Measurements from ENCODE around the gene AQR.

AQR gene

GRCh38 chr15:34879107-34879506, 90.4 kb downstream of the AQR start:
- no peak for TF ChIP-seq POLR2AphosphoS5 (IDR thresholded peaks at IDR 0.05; ENCODE audit: low read depth, low read length)
- TF ChIP-seq FOXP2 (optimal IDR thresholded peaks at IDR 0.05; ENCODE audit: borderline replicate concordance, extremely low read depth, extremely low read length, insufficient read depth): no peak
- no peak for TF ChIP-seq SIN3A (IDR thresholded peaks at IDR 0.05; ENCODE audit: borderline replicate concordance, insufficient read depth, low read length)
- no peak for TF ChIP-seq TAF1 (IDR thresholded peaks at IDR 0.05; ENCODE audit: borderline replicate concordance, insufficient read depth, low read length)
- no peak for TF ChIP-seq REST (IDR thresholded peaks at IDR 0.05; ENCODE audit: insufficient read depth in 1 of 2, low read depth in 2 of 2, low read length in 2 of 2)

- TF ChIP-seq TAF1 (IDR thresholded peaks at IDR 0.05; ENCODE audit: borderline replicate concordance, insufficient read depth, low read length) (no peak), FOXP2 (optimal IDR thresholded peaks at IDR 0.05; ENCODE audit: borderline replicate concordance, extremely low read depth, extremely low read length, insufficient read depth) (no peak), SIN3A (IDR thresholded peaks at IDR 0.05; ENCODE audit: borderline replicate concordance, insufficient read depth, low read length) (no peak), REST (IDR thresholded peaks at IDR 0.05; ENCODE audit: insufficient read depth in 1 of 2, low read depth in 2 of 2, low read length in 2 of 2) (no peak), POLR2AphosphoS5 (IDR thresholded peaks at IDR 0.05; ENCODE audit: low read depth, low read length) (no peak)
Measured at GRCh38 chr15:34876640-34877039, 92.9 kb downstream of the AQR start.

- no peak for TF ChIP-seq FOXP2 (optimal IDR thresholded peaks at IDR 0.05; ENCODE audit: borderline replicate concordance, extremely low read depth, extremely low read length, insufficient read depth)
- no peak for TF ChIP-seq POLR2AphosphoS5 (IDR thresholded peaks at IDR 0.05; ENCODE audit: low read depth, low read length)
- no peak for TF ChIP-seq TAF1 (IDR thresholded peaks at IDR 0.05; ENCODE audit: borderline replicate concordance, insufficient read depth, low read length)
- no peak for TF ChIP-seq SIN3A (IDR thresholded peaks at IDR 0.05; ENCODE audit: borderline replicate concordance, insufficient read depth, low read length)
Measured at GRCh38 chr15:34869110-34869509, 100.4 kb downstream of the AQR start.

- TF ChIP-seq TAF1 (IDR thresholded peaks at IDR 0.05; ENCODE audit: borderline replicate concordance, insufficient read depth, low read length) (no peak), POLR2AphosphoS5 (IDR thresholded peaks at IDR 0.05; ENCODE audit: low read depth, low read length) (no peak), FOXP2 (optimal IDR thresholded peaks at IDR 0.05; ENCODE audit: borderline replicate concordance, extremely low read depth, extremely low read length, insufficient read depth) (no peak), SIN3A (IDR thresholded peaks at IDR 0.05; ENCODE audit: borderline replicate concordance, insufficient read depth, low read length) (no peak), REST (IDR thresholded peaks at IDR 0.05; ENCODE audit: insufficient read depth in 1 of 2, low read depth in 2 of 2, low read length in 2 of 2) (no peak)
Measured at GRCh38 chr15:34865531-34865930, 104.0 kb downstream of the AQR start.

GRCh38 chr15:34861214-34861613, 108.3 kb downstream of the AQR start:
- TF ChIP-seq POLR2AphosphoS5 (IDR thresholded peaks at IDR 0.05; ENCODE audit: low read depth, low read length) (no peak), REST (IDR thresholded peaks at IDR 0.05; ENCODE audit: insufficient read depth in 1 of 2, low read depth in 2 of 2, low read length in 2 of 2) (no peak), FOXP2 (optimal IDR thresholded peaks at IDR 0.05; ENCODE audit: borderline replicate concordance, extremely low read depth, extremely low read length, insufficient read depth) (no peak), TAF1 (IDR thresholded peaks at IDR 0.05; ENCODE audit: borderline replicate concordance, insufficient read depth, low read length) (no peak), SIN3A (IDR thresholded peaks at IDR 0.05; ENCODE audit: borderline replicate concordance, insufficient read depth, low read length) (no peak)

All from PFSK-1 (cell line).